ENCODE results near the gene RAPGEF5. TPM values are rescaled to one million over a fixed set of nuclear protein-coding genes. Genes with fewer than 3 reads are reported as not detected.

Gene RAPGEF5
- total RNA-seq, 1 experiment from 2014 or later, result 15.6 TPM

DNA sequence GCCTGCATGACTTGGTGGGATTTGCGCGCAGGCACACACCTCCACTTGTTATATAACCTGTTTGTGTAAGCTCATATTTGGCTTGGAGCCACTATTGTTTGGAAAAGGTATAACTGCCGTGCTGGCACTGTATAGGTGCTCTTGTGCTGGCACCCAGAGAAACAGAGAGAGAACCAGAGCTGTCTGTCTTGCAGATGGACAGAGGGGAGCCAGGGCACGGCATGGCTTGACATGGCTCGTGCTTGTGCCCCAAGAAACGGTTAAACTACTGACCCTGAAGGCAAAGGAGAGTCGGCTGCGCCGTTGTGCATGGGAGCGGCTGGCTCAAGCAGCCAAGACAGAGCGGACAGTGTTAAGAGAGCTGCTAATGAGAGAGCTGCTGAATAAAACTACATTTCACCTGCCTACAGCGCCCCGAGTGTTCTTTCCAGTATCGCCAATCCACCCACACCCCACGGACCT lies 23.2 kb downstream of the RAPGEF5 start:
- H3K9me3 ChIP-seq (ENCODE audit: control insufficient read depth in 1 of 2, insufficient read depth in 1 of 2, low read depth in 1 of 2, low read length in 2 of 2), result no peaks in the 10 kb centered on the region
- ChIA-PET RAD21 (ENCODE audit: low non-redundant PET in 1 of 2, low total read pairs in 2 of 2, uncharacterized antibody in 2 of 2, unreplicated experiment in 2 of 2) (no interaction called here), CTCF (no interaction called here), POLR2A (no interaction called here)
- ATAC-seq, result no peak
- H2AFZ ChIP-seq (ENCODE audit: low read depth, low read length, poor library complexity, severe bottlenecking), result no peak overlapping the region
- no peak overlapping the region for H3K4me3 ChIP-seq (replicated peaks in 1 of 2; ENCODE audit: low read depth in 1 of 2, low read length in 2 of 2)
- no peaks in the 10 kb centered on the region for H4K20me1 ChIP-seq (ENCODE audit: insufficient read depth)
- H3K27me3 ChIP-seq (ENCODE audit: insufficient read depth, low read length), result no peaks in the 10 kb centered on the region
- no peaks in the 10 kb centered on the region for H3K9me2 ChIP-seq (ENCODE audit: insufficient read depth)
- H3K27ac ChIP-seq (ENCODE audit: low read depth, low read length), result no peak overlapping the region
- no peak for DNase-seq (ENCODE audit: low read depth, low spot score)
- no peaks in the 10 kb centered on the region for H3K36me3 ChIP-seq (ENCODE audit: control insufficient read depth in 1 of 2, insufficient read depth in 2 of 2, low read length in 2 of 2)
- peaks cover 5 to 6% of the 10 kb centered on the region in 2 experiments; a peak in 2 of 4 replicates for H3K4me1 ChIP-seq (ENCODE audit: control insufficient read depth in 1 of 2, insufficient read depth in 2 of 2, low read length in 2 of 2)
- intact Hi-C loops (cut with micrococcal nuclease), result no loop called here
- BruUV-seq (replicated peaks), result no TSS peak
- peaks cover 21% of the 10 kb centered on the region for H3K79me2 ChIP-seq (ENCODE audit: insufficient read depth, low read length)
- no peak overlapping the region for H3K9ac ChIP-seq (ENCODE audit: low read length)
- no peak for TF ChIP-seq JUND (IDR thresholded peaks at IDR 0.05)
- TF ChIP-seq ELF1 (IDR thresholded peaks at IDR 0.05; ENCODE audit: borderline replicate concordance, low read depth), result no peak
- no peak for TF ChIP-seq ZBTB33 (IDR thresholded peaks at IDR 0.05; ENCODE audit: extremely low read depth, insufficient replicate concordance, low read length)
- TF ChIP-seq, protein P1, sequence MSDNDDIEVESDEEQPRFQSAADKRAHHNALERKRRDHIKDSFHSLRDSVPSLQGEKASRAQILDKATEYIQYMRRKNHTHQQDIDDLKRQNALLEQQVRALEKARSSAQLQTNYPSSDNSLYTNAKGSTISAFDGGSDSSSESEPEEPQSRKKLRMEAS (IDR thresholded peaks at IDR 0.05), result no peak
- no peak for TF ChIP-seq ZFX (IDR thresholded peaks at IDR 0.05)
- TF ChIP-seq EZH2phosphoT487 (IDR thresholded peaks at IDR 0.05; ENCODE audit: borderline replicate concordance), result no peak
- TF ChIP-seq EZH2 (IDR thresholded peaks at IDR 0.05), result no peak
- no peak for TF ChIP-seq CBX3 (IDR thresholded peaks at IDR 0.05; ENCODE audit: low read depth)
- TF ChIP-seq SRF (IDR thresholded peaks at IDR 0.05; ENCODE audit: low read depth), result no peak
- no peak for TF ChIP-seq ZNF274 (IDR thresholded peaks at IDR 0.05; ENCODE audit: low read depth, low read length)
- TF ChIP-seq ATF3 (IDR thresholded peaks at IDR 0.05), result no peak
- no peak for TF ChIP-seq REST (IDR thresholded peaks at IDR 0.05; ENCODE audit: low read depth)
- TF ChIP-seq FOSL1 (IDR thresholded peaks at IDR 0.05; ENCODE audit: low read depth), result no peak
- TF ChIP-seq, protein P2, sequence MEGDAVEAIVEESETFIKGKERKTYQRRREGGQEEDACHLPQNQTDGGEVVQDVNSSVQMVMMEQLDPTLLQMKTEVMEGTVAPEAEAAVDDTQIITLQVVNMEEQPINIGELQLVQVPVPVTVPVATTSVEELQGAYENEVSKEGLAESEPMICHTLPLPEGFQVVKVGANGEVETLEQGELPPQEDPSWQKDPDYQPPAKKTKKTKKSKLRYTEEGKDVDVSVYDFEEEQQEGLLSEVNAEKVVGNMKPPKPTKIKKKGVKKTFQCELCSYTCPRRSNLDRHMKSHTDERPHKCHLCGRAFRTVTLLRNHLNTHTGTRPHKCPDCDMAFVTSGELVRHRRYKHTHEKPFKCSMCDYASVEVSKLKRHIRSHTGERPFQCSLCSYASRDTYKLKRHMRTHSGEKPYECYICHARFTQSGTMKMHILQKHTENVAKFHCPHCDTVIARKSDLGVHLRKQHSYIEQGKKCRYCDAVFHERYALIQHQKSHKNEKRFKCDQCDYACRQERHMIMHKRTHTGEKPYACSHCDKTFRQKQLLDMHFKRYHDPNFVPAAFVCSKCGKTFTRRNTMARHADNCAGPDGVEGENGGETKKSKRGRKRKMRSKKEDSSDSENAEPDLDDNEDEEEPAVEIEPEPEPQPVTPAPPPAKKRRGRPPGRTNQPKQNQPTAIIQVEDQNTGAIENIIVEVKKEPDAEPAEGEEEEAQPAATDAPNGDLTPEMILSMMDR (IDR thresholded peaks at IDR 0.05 in 2 of 3, conservative IDR thresholded peaks at IDR 0.05 in 1 of 3; ENCODE audit: borderline replicate concordance in 1 of 3, insufficient read depth in 1 of 3, low read depth in 2 of 3, low read length in 2 of 3), result no peak
- no peak for TF ChIP-seq SP1 (IDR thresholded peaks at IDR 0.05; ENCODE audit: low read depth)
- TF ChIP-seq POLR2AphosphoS5 (IDR thresholded peaks at IDR 0.05; ENCODE audit: low read depth, low read length), result no peak
- TF ChIP-seq RAD21 (IDR thresholded peaks at IDR 0.05; ENCODE audit: low read depth), result no peak
- no peak for TF ChIP-seq CEBPB (IDR thresholded peaks at IDR 0.05; ENCODE audit: low read depth)
- H3K4me2 ChIP-seq (ENCODE audit: low read length), result no peak overlapping the region
